MG63 (cell line): ENCODE data around the gene PRLH. TPM values are rescaled to one million over a fixed set of nuclear protein-coding genes. Genes with fewer than 3 reads are reported as not detected.

Experiments used
- DNase-seq: peaks from one replicate; pipeline ENCODE4 v3.0.0-alpha.2; 2020
- H3K27me3 ChIP-seq: fragments of 250-450 bp; sonication (Bioruptor Pico); 2 replicates; pipeline ENCODE4 v1.5.1; 2020; ENCODE audit warnings: mild to moderate bottlenecking, moderate library complexity
- H3K36me3 ChIP-seq: fragments of 250-450 bp; sonication (Bioruptor Pico); 2 replicates; pipeline ENCODE4 v1.5.1; 2020; ENCODE audit warnings: mild to moderate bottlenecking, moderate library complexity
- H3K4me3 ChIP-seq: fragments of 250-450 bp; sonication (Bioruptor Pico); 2 replicates; pipeline ENCODE4 v1.5.1; 2020; ENCODE audit warnings: mild to moderate bottlenecking, moderate library complexity
- H3K9me3 ChIP-seq: fragments of 250-450 bp; sonication (Bioruptor Pico); 2 replicates; pipeline ENCODE4 v1.5.1; 2020; ENCODE audit warnings: mild to moderate bottlenecking, moderate library complexity
- total RNA-seq: library from RNA; depleted of rRNA; stranded (reverse); fragments of >200 nt; shearing (Covaris generic); gene quantifications from 2 replicates; pipeline ENCODE4 v1.2.3, GENCODE V29; 2014; ENCODE audit warnings: low replicate concordance

Gene PRLH
- total RNA-seq, 1 experiment from 2014 or later, result not detected

- no peaks in the 10 kb centered on the region for H3K36me3 ChIP-seq
- H3K27me3 ChIP-seq, result no peaks in the 10 kb centered on the region
- no peaks in the 10 kb centered on the region for H3K9me3 ChIP-seq
- no peak for DNase-seq
- H3K4me3 ChIP-seq, result no peak overlapping the region
Measured at GRCh38 chr2:237536083-237536415, 30.3 kb upstream of the PRLH start.

- no peaks in the 10 kb centered on the region for H3K27me3 ChIP-seq
- no peak overlapping the region for H3K4me3 ChIP-seq
- H3K9me3 ChIP-seq, result no peaks in the 10 kb centered on the region
- no peaks in the 10 kb centered on the region for H3K36me3 ChIP-seq
- DNase-seq, result no peak
Measured at GRCh38 chr2:237536617-237537016, 29.8 kb upstream of the PRLH start.

GRCh38 chr2:237538001-237538720 is 28.2 kb upstream of the PRLH start:
- DNase-seq, result no peak
- Histone ChIP-seq H3K4me3 (no peak overlapping the region), H3K9me3 (no peaks in the 10 kb centered on the region), H3K36me3 (no peaks in the 10 kb centered on the region), H3K27me3 (no peaks in the 10 kb centered on the region)

- no peaks in the 10 kb centered on the region for H3K36me3 ChIP-seq
- DNase-seq, result no peak
- H3K4me3 ChIP-seq, result no peak overlapping the region
- no peaks in the 10 kb centered on the region for H3K27me3 ChIP-seq
- no peaks in the 10 kb centered on the region for H3K9me3 ChIP-seq
Measured at GRCh38 chr2:237538901-237539300, 27.5 kb upstream of the PRLH start.

- Histone ChIP-seq H3K4me3 (no peak overlapping the region), H3K27me3 (no peaks in the 10 kb centered on the region), H3K36me3 (no peaks in the 10 kb centered on the region), H3K9me3 (no peaks in the 10 kb centered on the region)
- no peak for DNase-seq
Measured at GRCh38 chr2:237539681-237540080, 26.7 kb upstream of the PRLH start.

- no peaks in the 10 kb centered on the region for H3K9me3 ChIP-seq
- no peaks in the 10 kb centered on the region for H3K36me3 ChIP-seq
- no peak overlapping the region for H3K4me3 ChIP-seq
- no peak for DNase-seq
- H3K27me3 ChIP-seq, result no peaks in the 10 kb centered on the region
Measured at GRCh38 chr2:237540223-237540775, 26.1 kb upstream of the PRLH start.

- Histone ChIP-seq H3K36me3 (no peaks in the 10 kb centered on the region), H3K4me3 (no peak overlapping the region), H3K27me3 (no peaks in the 10 kb centered on the region), H3K9me3 (no peaks in the 10 kb centered on the region)
- peak; percentile 54 for DNase-seq
Measured at GRCh38 chr2:237540823-237541222, 25.6 kb upstream of the PRLH start.

GRCh38 chr2:237541243-237541642 is 25.1 kb upstream of the PRLH start:
- Histone ChIP-seq H3K9me3 (no peaks in the 10 kb centered on the region), H3K4me3 (no peak overlapping the region), H3K36me3 (no peaks in the 10 kb centered on the region), H3K27me3 (no peaks in the 10 kb centered on the region)
- no peak for DNase-seq

- Histone ChIP-seq H3K27me3 (no peaks in the 10 kb centered on the region), H3K4me3 (no peak overlapping the region), H3K36me3 (no peaks in the 10 kb centered on the region), H3K9me3 (no peaks in the 10 kb centered on the region)
- DNase-seq, result no peak
Measured at GRCh38 chr2:237542001-237542704, 24.2 kb upstream of the PRLH start.

- Histone ChIP-seq H3K36me3 (no peaks in the 10 kb centered on the region), H3K4me3 (no peak overlapping the region), H3K27me3 (no peaks in the 10 kb centered on the region), H3K9me3 (no peaks in the 10 kb centered on the region)
- DNase-seq, result no peak
Measured at GRCh38 chr2:237546040-237546875, 20.1 kb upstream of the PRLH start.

- no peaks in the 10 kb centered on the region for H3K9me3 ChIP-seq
- H3K4me3 ChIP-seq, result no peak overlapping the region
- no peaks in the 10 kb centered on the region for H3K36me3 ChIP-seq
- no peak for DNase-seq
- H3K27me3 ChIP-seq, result no peaks in the 10 kb centered on the region
Measured at GRCh38 chr2:237546876-237547395, 19.4 kb upstream of the PRLH start.

GRCh38 chr2:237547841-237548416 is 18.4 kb upstream of the PRLH start:
- no peak overlapping the region for H3K4me3 ChIP-seq
- H3K9me3 ChIP-seq, result no peaks in the 10 kb centered on the region
- no peak for DNase-seq
- H3K27me3 ChIP-seq, result no peaks in the 10 kb centered on the region
- H3K36me3 ChIP-seq, result no peaks in the 10 kb centered on the region

- H3K4me3 ChIP-seq, result no peak overlapping the region
- no peaks in the 10 kb centered on the region; the same call in 1 of the 2 replicates for H3K9me3 ChIP-seq
- DNase-seq, result no peak
- H3K27me3 ChIP-seq, result no peaks in the 10 kb centered on the region
- no peaks in the 10 kb centered on the region for H3K36me3 ChIP-seq
Measured at GRCh38 chr2:237549216-237549615, 17.2 kb upstream of the PRLH start.

- DNase-seq, result peak; percentile 34
- no peaks in the 10 kb centered on the region for H3K27me3 ChIP-seq
- no peaks in the 10 kb centered on the region; the same call in 1 of the 2 replicates for H3K9me3 ChIP-seq
- no peaks in the 10 kb centered on the region for H3K36me3 ChIP-seq
- H3K4me3 ChIP-seq, result no peak overlapping the region
Measured at GRCh38 chr2:237549643-237550415, 16.5 kb upstream of the PRLH start.

GRCh38 chr2:237551071-237551574 is 15.3 kb upstream of the PRLH start:
- peaks cover 3% of the 10 kb centered on the region; the same call in 1 of the 2 replicates for H3K9me3 ChIP-seq
- H3K27me3 ChIP-seq, result no peaks in the 10 kb centered on the region
- DNase-seq, result no peak
- H3K36me3 ChIP-seq, result no peaks in the 10 kb centered on the region
- no peak overlapping the region for H3K4me3 ChIP-seq

- DNase-seq, result no peak
- H3K36me3 ChIP-seq, result no peaks in the 10 kb centered on the region
- peaks cover 3% of the 10 kb centered on the region; the same call in 1 of the 2 replicates for H3K9me3 ChIP-seq
- no peaks in the 10 kb centered on the region for H3K27me3 ChIP-seq
- H3K4me3 ChIP-seq, result no peak overlapping the region
Measured at GRCh38 chr2:237552908-237553307, 13.5 kb upstream of the PRLH start.
